Left ventricle myocardium inferior (tissue), 1 donor: ENCODE measurements around the gene UBA6. TPM values are rescaled to one million over a fixed set of nuclear protein-coding genes. Genes with fewer than 3 reads are reported as not detected.

Source experiments
- DNase-seq: peaks from one replicate; pipeline ENCODE4 v3.0.0-alpha.2; 2020
- H3K27ac ChIP-seq: fragments of 200-600 bp; replicated peaks from 2 replicates; pipeline ENCODE4 v1.8.0; 2021
- H3K27me3 ChIP-seq: fragments of 200-600 bp; 2 replicates; pipeline ENCODE4 v1.8.0; 2021; ENCODE audit warnings: low read depth
- H3K36me3 ChIP-seq: fragments of 200-600 bp; 2 replicates; pipeline ENCODE4 v1.8.0; 2021
- H3K4me1 ChIP-seq: fragments of 200-600 bp; 2 replicates; pipeline ENCODE4 v1.8.0; 2021
- H3K4me3 ChIP-seq: fragments of 200-600 bp; 2 replicates; pipeline ENCODE4 v1.8.0; 2021; ENCODE audit warnings: mild to moderate bottlenecking, moderate library complexity
- H3K9me3 ChIP-seq: fragments of 200-600 bp; replicated peaks from 2 replicates; pipeline ENCODE4 v1.8.0; 2021
- intact Hi-C: fragments of 100-400 bp; cut with micrococcal nuclease; formaldehyde crosslinking; loops from one replicate; pipeline ENCODE4 v1.11.0; 2022
- total RNA-seq: library from RNA; stranded (reverse); fragmentation: NEBNext Ultra II Directional; extraction: Animal tissue kit (Norgen Biotek cat#: 25700); gene quantifications from one replicate; pipeline ENCODE4 v1.2.1, GENCODE V29; 2021
- TF ChIP-seq, protein P1 (sequence below): fragments of 200-600 bp; IDR thresholded peaks from 2 replicates; pipeline ENCODE4 v1.8.0; 2021; ENCODE audit warnings: antibody characterized with exemption, mild to moderate bottlenecking, borderline replicate concordance
- donor health status: DM: no; HTN: yes; CAD: no; lungs with severe emphysema.

Gene UBA6
- total RNA-seq, 1 donor from 2014 or later = 18.2 TPM

DNA sequence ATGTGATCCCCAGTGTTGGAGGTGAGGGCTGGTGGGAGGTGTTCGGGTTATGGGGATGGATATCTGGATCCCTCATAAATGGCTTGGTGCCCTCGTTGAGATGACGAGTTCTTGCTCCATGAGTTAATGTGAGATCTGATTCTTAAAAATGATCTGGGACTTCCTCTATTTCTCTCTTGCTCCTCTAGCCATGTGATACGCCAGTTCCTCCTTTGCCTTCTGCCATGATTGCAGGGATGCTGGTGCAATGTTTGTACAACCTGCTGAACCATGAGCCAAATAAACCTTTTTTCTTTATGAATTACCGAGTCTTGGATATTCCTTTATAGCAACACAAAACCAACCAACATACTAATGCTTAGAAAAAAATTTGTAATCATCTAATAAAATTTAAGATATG, 85.8 kb downstream of the UBA6 start:
- TF ChIP-seq, protein P1, sequence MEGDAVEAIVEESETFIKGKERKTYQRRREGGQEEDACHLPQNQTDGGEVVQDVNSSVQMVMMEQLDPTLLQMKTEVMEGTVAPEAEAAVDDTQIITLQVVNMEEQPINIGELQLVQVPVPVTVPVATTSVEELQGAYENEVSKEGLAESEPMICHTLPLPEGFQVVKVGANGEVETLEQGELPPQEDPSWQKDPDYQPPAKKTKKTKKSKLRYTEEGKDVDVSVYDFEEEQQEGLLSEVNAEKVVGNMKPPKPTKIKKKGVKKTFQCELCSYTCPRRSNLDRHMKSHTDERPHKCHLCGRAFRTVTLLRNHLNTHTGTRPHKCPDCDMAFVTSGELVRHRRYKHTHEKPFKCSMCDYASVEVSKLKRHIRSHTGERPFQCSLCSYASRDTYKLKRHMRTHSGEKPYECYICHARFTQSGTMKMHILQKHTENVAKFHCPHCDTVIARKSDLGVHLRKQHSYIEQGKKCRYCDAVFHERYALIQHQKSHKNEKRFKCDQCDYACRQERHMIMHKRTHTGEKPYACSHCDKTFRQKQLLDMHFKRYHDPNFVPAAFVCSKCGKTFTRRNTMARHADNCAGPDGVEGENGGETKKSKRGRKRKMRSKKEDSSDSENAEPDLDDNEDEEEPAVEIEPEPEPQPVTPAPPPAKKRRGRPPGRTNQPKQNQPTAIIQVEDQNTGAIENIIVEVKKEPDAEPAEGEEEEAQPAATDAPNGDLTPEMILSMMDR = no peak
- Histone ChIP-seq H3K27me3 (no peaks in the 10 kb centered on the region), H3K4me3 (no peak overlapping the region), H3K9me3 (peaks cover 26% of the 10 kb centered on the region), H3K4me1 (no peaks in the 10 kb centered on the region), H3K27ac (no peak overlapping the region), H3K36me3 (peaks cover 40% of the 10 kb centered on the region)
- no peak for DNase-seq
- intact Hi-C loops = loop anchor here (5.0 kb wide), 1 partner anchor 412 kb away; no protein-coding TSS in a partner anchor

DNA sequence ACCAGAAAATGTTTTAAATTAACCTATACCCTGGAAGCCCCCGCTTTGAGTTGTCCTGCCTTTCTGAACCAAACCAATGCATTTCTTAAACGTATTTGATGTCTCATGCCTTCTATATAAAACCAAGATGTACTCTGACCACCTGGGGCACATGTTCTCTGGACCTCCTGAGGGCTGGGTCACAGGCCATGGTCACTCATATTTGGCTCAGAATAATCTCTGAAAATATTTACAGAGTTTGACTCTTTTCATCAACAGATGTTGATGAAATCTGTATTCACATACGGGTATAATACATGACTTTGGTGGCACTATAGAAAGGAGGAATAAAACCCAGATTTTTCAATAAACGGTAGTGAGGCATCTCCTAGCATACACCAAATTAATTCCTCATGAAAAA, 86.8 kb downstream of the UBA6 start:
- TF ChIP-seq, protein P1 = no peak
- no peak overlapping the region for H3K4me3 ChIP-seq
- intact Hi-C loops = no loop called here

DNA sequence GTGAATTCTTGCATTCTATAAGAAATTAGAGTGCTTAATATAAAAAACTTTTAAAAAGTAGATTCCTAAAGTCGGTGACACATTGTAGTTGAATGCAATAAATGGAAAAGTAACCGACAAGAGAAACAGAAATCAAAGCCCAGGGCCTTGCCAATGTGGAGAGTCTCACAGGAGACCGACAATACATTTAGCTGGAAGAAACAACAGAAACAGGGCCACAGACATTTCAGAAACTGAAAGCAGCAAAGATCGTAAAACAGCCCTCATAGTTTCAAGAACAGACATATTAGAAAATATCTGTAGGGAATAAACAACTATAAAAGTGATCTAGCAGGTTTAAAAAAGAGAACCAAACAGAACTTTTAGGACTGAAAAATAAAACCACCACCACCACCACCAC, 92.9 kb downstream of the UBA6 start:
- Histone ChIP-seq H3K4me1 (no peaks in the 10 kb centered on the region), H3K4me3 (no peak overlapping the region), H3K9me3 (peaks cover 30% of the 10 kb centered on the region), H3K36me3 (peaks cover 4% of the 10 kb centered on the region), H3K27me3 (no peaks in the 10 kb centered on the region), H3K27ac (no peak overlapping the region)
- TF ChIP-seq, protein P1 = no peak
- intact Hi-C loops = no loop called here
- no peak for DNase-seq

More for the DNA sequence above, 86.8 kb downstream of the UBA6 start:
- Histone ChIP-seq H3K36me3 (peaks cover 35% of the 10 kb centered on the region), H3K4me1 (no peaks in the 10 kb centered on the region), H3K27ac (no peak overlapping the region), H3K9me3 (peaks cover 36% of the 10 kb centered on the region), H3K27me3 (no peaks in the 10 kb centered on the region)
- DNase-seq = no peak

DNA sequence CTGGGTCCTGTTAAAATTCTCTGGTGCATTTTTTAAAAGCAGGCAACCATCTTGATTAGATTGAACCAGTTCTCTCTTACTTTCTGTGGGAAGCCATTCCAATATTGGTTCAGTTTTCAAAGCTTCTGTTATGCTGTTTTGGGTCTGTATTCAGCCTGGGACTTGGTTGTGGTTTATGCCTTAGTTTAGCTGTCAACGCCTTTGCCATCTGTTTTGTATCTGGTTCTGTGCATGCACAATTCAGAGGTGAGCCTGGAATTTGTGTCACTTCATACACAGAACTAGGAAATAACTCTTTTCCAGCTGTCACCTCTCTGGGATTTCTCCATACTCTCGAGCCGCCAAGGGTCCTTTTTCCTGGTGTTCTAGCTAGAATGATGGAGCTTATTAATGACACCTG, 96.2 kb downstream of the UBA6 start:
- Histone ChIP-seq H3K27ac (no peak overlapping the region), H3K27me3 (no peaks in the 10 kb centered on the region), H3K36me3 (peaks cover under 1% of the 10 kb centered on the region), H3K4me3 (no peak overlapping the region), H3K4me1 (no peaks in the 10 kb centered on the region), H3K9me3 (peaks cover 8% of the 10 kb centered on the region)
- TF ChIP-seq, protein P1 = no peak
- intact Hi-C loops = no loop called here
- no peak for DNase-seq

DNA sequence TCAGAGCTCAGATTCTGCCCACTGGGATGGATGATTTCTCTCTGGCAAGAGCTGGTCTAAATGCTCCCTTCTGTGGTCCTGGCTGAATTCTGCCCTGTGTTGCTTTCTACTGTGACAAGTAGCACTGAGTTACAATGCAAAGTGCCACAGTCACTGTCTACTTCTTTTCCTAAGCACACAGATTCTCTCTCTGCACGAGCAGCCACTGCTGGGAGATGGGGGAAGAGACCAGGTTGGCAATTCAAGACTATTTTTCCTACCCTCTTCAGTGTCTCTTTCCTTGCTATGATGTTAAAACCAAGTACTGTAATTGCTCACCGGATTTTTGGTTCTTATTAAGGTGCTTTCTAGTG, 97.0 kb downstream of the UBA6 start:
- intact Hi-C loops = no loop called here
- Histone ChIP-seq H3K36me3 (no peaks in the 10 kb centered on the region), H3K4me3 (no peak overlapping the region), H3K27ac (no peak overlapping the region), H3K4me1 (no peaks in the 10 kb centered on the region), H3K27me3 (no peaks in the 10 kb centered on the region), H3K9me3 (peaks cover under 1% of the 10 kb centered on the region)
- DNase-seq = no peak
- TF ChIP-seq, protein P1 = no peak
